ENCODE data around the gene INO80D.

The INO80D gene

DNA sequence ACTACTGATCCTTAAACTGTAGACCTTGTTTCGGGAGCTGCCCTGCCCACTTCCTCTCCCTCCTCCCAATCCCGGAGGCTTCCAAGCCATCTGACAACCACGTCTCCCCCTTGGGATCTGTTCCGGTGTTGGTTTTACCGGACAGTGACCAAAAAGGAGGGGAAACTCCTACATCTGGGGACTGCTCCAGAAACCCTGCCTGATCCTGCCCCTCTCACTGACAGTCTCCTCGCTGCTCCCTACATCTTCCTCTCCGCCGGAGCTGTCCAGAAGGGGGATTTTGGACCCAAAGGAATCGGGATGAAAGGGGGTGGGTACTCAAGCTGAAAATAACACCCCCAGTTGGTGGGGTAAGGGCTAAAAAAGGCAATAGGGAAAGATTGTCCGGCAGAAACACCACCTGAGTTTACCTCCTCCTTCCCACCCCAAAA is 1.5 kb downstream of the INO80D start:
- H3K4me1 ChIP-seq = peaks cover 4% of the 10 kb centered on the region
- peak overlapping the region; percentile 90 for H3K9ac ChIP-seq
- no peaks in the 10 kb centered on the region for H3K36me3 ChIP-seq (ENCODE audit: control insufficient read depth, insufficient read depth, low read length)
- peak overlapping the region; percentile 73 for H2AFZ ChIP-seq
- H3K4me2 ChIP-seq (ENCODE audit: low read length) = peak overlapping the region; percentile 68
- H3K27me3 ChIP-seq (ENCODE audit: control insufficient read depth, insufficient read depth, low read length) = no peaks in the 10 kb centered on the region
- H3K27ac ChIP-seq = peak overlapping the region; percentile 91
- peak overlapping the region; percentile 80 for H3K4me3 ChIP-seq (ENCODE audit: low read depth, low read length)
- TF ChIP-seq, protein P1, sequence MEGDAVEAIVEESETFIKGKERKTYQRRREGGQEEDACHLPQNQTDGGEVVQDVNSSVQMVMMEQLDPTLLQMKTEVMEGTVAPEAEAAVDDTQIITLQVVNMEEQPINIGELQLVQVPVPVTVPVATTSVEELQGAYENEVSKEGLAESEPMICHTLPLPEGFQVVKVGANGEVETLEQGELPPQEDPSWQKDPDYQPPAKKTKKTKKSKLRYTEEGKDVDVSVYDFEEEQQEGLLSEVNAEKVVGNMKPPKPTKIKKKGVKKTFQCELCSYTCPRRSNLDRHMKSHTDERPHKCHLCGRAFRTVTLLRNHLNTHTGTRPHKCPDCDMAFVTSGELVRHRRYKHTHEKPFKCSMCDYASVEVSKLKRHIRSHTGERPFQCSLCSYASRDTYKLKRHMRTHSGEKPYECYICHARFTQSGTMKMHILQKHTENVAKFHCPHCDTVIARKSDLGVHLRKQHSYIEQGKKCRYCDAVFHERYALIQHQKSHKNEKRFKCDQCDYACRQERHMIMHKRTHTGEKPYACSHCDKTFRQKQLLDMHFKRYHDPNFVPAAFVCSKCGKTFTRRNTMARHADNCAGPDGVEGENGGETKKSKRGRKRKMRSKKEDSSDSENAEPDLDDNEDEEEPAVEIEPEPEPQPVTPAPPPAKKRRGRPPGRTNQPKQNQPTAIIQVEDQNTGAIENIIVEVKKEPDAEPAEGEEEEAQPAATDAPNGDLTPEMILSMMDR (IDR thresholded peaks at IDR 0.05) = no peak
- peaks cover 15% of the 10 kb centered on the region for H3K79me2 ChIP-seq
- no peaks in the 10 kb centered on the region for H3K9me3 ChIP-seq (ENCODE audit: control insufficient read depth, low read length)

DNA sequence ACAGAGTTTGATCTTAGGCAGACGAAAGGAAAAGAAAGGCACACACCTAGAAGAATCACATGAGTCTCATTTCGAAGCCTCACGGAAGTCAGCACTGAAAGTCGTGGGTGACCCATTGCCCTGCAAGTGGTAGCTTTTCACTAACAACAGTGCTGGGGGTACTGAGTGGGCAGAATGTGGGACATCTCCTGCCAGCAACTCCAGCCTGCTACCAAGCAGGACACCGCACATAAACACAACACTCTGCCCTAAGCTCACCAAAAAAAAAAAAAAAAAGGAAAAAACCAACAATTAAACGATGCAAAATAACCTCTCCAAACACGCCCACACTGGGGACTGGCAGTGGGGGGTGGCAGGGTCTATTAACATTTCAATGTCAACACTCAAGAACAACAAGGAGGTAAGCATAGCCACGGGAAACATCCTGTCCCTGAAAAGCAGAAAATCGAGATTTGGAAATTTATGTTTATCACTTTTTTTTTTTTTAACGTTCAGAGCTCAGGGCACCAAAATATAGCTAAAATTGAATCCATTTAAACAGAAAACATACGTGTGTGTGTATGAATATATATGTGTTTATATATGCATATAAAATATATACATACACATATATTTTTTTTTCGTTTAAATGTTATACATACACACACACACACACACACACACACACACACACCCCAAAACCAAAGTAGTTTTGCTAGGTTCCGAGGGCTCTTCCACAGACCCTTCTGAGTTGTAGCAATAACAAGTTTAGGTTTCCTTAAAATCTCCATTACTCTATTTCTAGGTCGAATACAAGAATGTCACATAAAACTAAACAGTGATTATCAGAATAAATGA is 2.2 kb downstream of the INO80D start:
- Histone ChIP-seq H3K36me3 (ENCODE audit: control insufficient read depth, insufficient read depth, low read length) (no peaks in the 10 kb centered on the region), H3K9me3 (ENCODE audit: control insufficient read depth, low read length) (no peaks in the 10 kb centered on the region), H3K27ac (peak overlapping the region; percentile 91), H3K4me3 (ENCODE audit: low read depth, low read length) (peak overlapping the region; percentile 80), H3K4me2 (ENCODE audit: low read length) (peak overlapping the region; percentile 68), H3K9ac (no peak overlapping the region), H3K27me3 (ENCODE audit: control insufficient read depth, insufficient read depth, low read length) (no peaks in the 10 kb centered on the region), H3K4me1 (peaks cover 4% of the 10 kb centered on the region), H2AFZ (peak overlapping the region; percentile 73), H3K79me2 (peaks cover 13% of the 10 kb centered on the region)
- TF ChIP-seq, protein P1 (IDR thresholded peaks at IDR 0.05) = no peak

DNA sequence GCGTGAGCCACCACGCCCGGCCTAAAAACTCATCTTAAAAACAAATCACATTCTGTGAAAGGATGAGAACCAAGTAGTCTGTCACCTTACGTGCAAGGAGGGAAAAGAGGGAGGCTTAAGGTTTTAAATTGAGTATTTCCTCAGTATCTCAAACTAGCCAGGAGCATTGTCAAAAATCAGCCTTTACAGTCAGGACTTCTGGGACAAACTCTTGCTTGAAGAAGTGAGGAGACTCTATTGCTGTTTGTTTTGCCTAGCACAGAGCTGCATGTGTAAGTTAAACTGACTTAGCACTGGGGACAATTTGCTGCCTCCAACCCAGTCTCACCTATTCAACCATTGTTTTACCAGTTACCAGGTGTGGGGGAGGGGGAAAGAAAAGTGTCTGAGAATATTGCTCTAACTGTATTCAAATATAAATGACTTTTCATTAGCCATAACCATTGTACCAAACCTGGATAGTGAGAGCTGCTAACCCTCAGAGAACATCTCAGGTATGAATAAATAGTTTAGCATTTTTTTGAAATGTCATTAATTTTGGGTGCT is 3.6 kb downstream of the INO80D start:
- Histone ChIP-seq H3K36me3 (ENCODE audit: control insufficient read depth, insufficient read depth, low read length) (no peaks in the 10 kb centered on the region), H3K4me2 (ENCODE audit: low read length) (no peak overlapping the region), H3K27me3 (ENCODE audit: control insufficient read depth, insufficient read depth, low read length) (no peaks in the 10 kb centered on the region), H3K4me3 (ENCODE audit: low read depth, low read length) (no peak overlapping the region), H3K9me3 (ENCODE audit: control insufficient read depth, low read length) (no peaks in the 10 kb centered on the region), H3K27ac (no peak overlapping the region), H2AFZ (no peak overlapping the region), H3K79me2 (peaks cover 16% of the 10 kb centered on the region), H3K9ac (no peak overlapping the region), H3K4me1 (peaks cover 4% of the 10 kb centered on the region)
- TF ChIP-seq, protein P1 (IDR thresholded peaks at IDR 0.05) = no peak

DNA sequence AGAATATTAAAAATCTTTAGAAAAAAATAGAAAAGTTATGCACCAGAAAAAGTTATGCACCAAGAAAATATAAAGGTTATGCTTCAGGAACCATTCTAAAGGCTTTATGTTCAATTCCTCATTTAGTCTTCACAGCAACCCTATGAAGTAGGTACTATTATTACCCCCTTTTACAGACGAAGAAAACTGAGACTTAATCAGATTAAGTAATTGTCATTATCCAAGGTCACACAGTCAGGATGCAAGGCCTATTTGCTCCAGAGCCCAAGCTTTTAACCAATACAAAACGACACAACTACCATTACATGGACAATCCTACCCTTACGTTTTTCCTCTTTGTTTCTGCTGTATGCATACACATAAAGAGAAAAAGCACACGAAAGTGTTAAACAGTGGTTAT is 5.0 kb downstream of the INO80D start:
- H3K4me3 ChIP-seq (ENCODE audit: low read depth, low read length) = no peak overlapping the region
- no peak overlapping the region for H3K4me2 ChIP-seq (ENCODE audit: low read length)
- H3K27me3 ChIP-seq (ENCODE audit: control insufficient read depth, insufficient read depth, low read length) = no peaks in the 10 kb centered on the region
- TF ChIP-seq, protein P1 (IDR thresholded peaks at IDR 0.05) = no peak
- H3K9ac ChIP-seq = no peak overlapping the region
- H3K79me2 ChIP-seq = peaks cover 19% of the 10 kb centered on the region
- H2AFZ ChIP-seq = no peak overlapping the region
- H3K27ac ChIP-seq = no peak overlapping the region
- no peaks in the 10 kb centered on the region for H3K36me3 ChIP-seq (ENCODE audit: control insufficient read depth, insufficient read depth, low read length)
- H3K9me3 ChIP-seq (ENCODE audit: control insufficient read depth, low read length) = no peaks in the 10 kb centered on the region
- H3K4me1 ChIP-seq = peaks cover 4% of the 10 kb centered on the region
